Choroid plexus epithelial cell (primary cell): ENCODE data around the gene HSPA1A.
A peak's percentile ranks its signal among the peaks of the same experiment; 100 is the strongest.
"Not testable (repeated sequence)": the region's sequence is repeated elsewhere in the genome, so short reads cannot be mapped to it uniquely, and the experiment has no call there.

ENCODE experiments used
- DNase-seq: peaks from one replicate; pipeline ENCODE4 v3.0.0-alpha.2; 2010; ENCODE audit warnings: low read depth
- H3K4me3 ChIP-seq: 2 replicates; pipeline ENCODE4 v1.5.1; 2011; ENCODE audit warnings: low read depth, mild to moderate bottlenecking, control low read depth, low read length, moderate library complexity
- TF ChIP-seq, protein P1 (sequence below): conservative IDR thresholded peaks from 2 replicates; pipeline ENCODE4 v1.5.1; 2011; ENCODE audit warnings: low read depth, mild to moderate bottlenecking, control low read depth, inconsistent platforms, low read length, moderate library complexity

The HSPA1A gene

DNA sequence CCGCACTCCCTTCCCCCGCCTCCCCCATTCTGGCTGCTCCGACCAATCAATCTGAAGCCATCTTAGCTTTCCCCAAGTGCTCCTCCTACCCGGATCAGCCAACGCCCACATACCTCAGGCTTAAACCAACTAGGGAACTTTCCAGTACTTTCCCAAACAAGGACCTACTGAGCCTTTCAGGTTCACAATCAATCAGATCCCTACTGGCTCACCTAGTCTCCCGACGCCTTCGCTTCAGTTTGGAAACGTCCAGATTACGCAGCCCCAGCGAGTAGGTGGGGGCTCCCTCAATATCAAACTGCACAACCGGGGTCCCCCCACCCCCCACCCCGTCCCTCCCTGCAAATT lies 692 bp upstream of the HSPA1A start:
- TF ChIP-seq, protein P1, sequence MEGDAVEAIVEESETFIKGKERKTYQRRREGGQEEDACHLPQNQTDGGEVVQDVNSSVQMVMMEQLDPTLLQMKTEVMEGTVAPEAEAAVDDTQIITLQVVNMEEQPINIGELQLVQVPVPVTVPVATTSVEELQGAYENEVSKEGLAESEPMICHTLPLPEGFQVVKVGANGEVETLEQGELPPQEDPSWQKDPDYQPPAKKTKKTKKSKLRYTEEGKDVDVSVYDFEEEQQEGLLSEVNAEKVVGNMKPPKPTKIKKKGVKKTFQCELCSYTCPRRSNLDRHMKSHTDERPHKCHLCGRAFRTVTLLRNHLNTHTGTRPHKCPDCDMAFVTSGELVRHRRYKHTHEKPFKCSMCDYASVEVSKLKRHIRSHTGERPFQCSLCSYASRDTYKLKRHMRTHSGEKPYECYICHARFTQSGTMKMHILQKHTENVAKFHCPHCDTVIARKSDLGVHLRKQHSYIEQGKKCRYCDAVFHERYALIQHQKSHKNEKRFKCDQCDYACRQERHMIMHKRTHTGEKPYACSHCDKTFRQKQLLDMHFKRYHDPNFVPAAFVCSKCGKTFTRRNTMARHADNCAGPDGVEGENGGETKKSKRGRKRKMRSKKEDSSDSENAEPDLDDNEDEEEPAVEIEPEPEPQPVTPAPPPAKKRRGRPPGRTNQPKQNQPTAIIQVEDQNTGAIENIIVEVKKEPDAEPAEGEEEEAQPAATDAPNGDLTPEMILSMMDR, result no peak
- H3K4me3 ChIP-seq, result peak overlapping the region; percentile 79
- DNase-seq, result peak; percentile 97

DNA sequence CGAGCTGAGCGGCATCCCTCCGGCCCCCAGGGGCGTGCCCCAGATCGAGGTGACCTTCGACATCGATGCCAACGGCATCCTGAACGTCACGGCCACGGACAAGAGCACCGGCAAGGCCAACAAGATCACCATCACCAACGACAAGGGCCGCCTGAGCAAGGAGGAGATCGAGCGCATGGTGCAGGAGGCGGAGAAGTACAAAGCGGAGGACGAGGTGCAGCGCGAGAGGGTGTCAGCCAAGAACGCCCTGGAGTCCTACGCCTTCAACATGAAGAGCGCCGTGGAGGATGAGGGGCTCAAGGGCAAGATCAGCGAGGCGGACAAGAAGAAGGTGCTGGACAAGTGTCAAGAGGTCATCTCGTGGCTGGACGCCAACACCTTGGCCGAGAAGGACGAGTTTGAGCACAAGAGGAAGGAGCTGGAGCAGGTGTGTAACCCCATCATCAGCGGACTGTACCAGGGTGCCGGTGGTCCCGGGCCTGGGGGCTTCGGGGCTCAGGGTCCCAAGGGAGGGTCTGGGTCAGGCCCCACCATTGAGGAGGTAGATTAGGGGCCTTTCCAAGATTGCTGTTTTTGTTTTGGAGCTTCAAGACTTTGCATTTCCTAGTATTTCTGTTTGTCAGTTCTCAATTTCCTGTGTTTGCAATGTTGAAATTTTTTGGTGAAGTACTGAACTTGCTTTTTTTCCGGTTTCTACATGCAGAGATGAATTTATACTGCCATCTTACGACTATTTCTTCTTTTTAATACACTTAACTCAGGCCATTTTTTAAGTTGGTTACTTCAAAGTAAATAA lies 2.0 kb downstream of the HSPA1A start:
- DNase-seq, result peak; percentile 43
- H3K4me3 ChIP-seq, result peak overlapping the region; percentile 51

DNA sequence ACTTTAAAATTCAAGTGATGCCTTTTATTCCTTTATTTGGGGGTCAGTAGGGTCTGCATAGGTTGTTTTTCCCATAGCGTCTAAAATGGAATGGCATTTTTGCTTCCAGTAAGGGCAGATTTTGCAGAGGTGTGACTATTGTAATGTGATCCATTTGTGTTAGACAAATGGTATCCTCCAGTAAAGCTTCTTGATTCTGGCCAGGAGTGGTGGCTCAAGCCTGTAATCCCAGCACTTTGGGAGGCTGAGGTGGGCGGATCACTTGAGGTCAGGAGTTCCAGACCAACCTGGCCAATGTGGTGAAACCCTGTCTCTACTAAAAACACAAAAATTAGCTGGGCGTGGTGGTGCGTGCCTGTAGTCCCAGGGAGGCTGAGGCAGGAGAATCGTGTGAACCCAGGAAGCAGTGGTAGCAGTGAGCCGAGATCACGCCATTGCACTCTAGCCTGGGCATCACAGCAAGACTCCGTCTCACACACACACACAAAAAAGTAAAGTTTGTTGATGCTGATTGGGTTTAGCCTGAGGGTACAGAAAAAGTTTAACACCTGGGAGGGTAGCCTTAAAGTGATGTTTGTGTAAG lies 2.7 kb downstream of the HSPA1A start:
- peak overlapping the region; percentile 42 for H3K4me3 ChIP-seq
- not testable (repeated sequence) for DNase-seq

DNA sequence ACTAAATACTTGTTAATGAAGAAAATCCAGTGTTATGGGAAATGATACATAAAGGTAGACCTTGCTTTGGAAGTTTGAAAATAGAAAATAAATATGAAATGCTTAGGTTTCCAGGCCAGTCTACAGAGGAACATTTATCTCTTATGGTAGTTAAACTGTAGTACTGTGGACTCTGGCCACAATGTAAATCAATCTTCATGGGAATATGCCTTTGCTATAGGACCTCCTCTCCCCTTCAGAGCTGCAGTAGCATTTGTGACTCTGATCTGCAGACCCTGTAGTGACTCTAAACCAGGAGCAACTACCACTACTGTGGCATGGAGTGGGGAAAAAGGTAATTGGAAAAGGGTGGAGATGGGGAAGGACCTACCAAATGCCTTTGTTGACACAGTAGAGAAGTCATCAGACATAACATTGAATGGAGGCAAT lies 4.5 kb downstream of the HSPA1A start:
- TF ChIP-seq, protein P1, result no peak
- no peak overlapping the region for H3K4me3 ChIP-seq
- no peak for DNase-seq

DNA sequence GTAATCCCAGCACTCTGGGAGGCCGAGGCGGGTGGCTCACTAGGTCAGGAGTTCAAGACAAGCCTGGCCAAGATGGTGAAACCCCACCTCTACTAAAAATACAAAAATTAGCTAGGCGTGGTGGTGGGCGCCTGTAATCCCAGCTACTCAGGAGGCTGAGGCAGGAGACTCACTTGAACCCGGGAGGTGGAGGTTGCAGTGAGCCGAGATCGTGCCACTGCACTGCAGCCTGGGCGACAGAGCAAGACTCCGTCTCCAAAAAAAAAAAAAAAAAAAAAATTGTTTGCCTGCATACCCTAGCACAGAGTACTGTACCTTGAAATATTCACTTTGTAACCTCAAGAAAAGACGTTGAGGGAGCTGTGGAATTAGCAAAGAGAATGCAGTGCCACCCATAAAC lies 5.1 kb downstream of the HSPA1A start:
- DNase-seq, H3K4me3 ChIP-seq: not testable (repeated sequence)

DNA sequence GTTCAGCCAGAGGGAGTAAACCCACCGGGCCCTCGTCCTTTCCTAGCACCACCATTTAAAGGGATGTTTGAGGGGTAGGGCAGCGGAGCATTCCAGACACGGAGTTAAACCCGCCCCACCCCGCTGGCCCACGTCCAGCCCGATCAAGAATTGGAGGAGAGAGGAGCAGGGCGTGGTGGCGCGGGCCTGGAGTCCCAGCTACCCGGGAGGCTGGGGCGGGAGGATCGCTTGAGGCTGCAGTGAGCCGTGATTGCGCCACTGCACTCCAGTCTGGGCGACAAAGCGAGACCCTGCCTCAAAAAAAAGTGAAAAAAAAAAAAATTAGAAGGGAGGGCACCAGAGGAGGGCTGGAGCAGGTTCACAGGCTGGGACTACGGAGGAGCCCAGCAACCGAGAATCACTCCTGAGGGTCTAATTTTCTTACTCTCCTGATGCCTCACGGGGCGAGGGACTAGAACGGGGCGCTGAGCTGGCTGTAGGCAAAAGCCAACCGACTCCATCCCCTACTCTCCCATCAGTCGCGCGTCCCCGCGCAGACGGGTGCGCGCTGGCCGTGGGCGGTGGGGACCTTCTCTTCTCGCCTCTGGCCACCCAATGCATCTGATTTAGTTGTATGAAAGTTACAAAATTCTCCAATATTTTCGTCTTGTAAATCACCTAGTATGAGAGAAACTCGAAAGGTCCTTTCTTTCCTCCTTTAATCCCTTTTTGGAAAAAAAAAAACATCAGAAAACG lies 6.1 kb downstream of the HSPA1A start:
- peak overlapping the region; percentile 66 for H3K4me3 ChIP-seq
- DNase-seq, result peak; percentile 46
- TF ChIP-seq, protein P1, result no peak

DNA sequence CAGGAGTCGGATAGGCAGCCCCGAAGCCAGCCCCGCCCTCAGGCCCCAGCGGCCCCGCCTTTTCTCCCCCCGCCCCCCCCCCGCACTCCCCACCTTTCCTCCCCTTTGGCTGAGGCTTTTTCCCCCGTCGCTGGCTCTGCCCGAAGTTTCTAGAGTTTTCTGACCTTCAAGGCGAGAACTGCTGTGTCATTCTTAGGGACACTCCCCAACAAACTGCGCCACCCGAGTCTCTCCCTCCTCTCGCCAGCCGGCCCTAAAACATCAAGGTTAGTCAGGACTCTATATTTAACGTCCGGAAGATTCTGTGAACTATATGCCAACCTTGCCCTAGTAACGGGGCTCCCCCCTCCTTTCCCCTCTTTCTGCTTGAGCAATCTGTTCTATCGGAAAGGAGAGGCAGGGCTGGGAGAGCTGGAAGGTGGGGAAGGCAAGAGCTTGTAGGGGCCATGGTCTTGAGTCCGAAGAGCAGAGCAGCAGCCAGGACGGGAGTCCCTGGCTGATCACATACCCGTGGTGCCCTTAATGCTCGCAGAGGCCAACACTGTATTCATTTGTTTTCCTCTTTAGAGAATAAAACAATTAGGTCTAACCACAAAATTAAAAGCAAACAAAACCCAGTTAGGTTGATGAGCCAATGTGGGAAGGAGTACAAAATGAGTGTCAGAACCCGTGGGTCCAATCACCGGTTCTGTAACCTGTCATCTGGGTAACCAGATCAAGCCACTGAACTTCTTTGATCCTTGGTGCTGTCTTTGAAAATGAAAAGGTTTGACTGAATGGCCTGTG lies 6.9 kb downstream of the HSPA1A start:
- peak overlapping the region; percentile 66 for H3K4me3 ChIP-seq
- peak; percentile 58 for DNase-seq
- TF ChIP-seq, protein P1, result no peak

DNA sequence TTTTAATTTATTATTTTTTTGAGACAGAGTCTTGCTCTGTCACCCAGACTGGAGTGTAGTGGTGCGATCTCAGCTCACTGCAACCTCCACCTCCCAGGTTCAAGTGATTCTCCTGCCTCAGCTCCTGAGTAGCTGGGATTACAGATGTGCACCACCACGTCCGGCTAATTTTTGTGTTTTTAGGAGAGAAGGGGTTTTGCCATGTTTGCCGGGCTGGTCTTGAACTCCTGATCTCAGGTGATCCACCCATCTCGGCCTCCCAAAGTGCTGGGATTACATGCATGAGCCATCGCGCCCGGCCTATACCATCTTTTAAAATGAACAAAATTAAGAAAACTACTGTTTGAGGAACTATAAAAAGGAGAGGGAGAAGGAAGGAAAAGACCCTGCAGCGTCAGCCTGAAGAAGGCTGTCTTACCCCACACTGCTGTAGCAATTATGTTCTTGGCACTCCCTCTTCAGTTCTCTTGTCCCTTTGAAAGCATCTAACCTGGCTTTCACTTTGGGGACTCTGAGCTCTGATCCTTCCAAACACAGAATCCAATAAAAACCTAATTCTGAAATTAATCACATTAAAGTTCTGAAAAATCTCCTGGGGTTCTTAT lies 8.4 kb downstream of the HSPA1A start:
- not testable (repeated sequence) for H3K4me3 ChIP-seq, DNase-seq
